OCI-LY7 (cell line): Measurements from ENCODE around the gene KRTAP9-2.

ENCODE experiments used
- CTCF ChIP-seq: fragments of 200-600 bp; sonication (generic); conservative IDR thresholded peaks from 2 replicates; pipeline ENCODE4 v1.5.1; 2014; ENCODE audit warnings: mild to moderate bottlenecking, antibody characterized with exemption, low read length, moderate library complexity, mixed read lengths
- EZH2phosphoT487 ChIP-seq: fragments of 200-600 bp; sonication (generic); IDR thresholded peaks from 2 replicates; pipeline ENCODE4 v1.6.1; 2018; ENCODE audit warnings: low read depth, borderline replicate concordance, mild to moderate bottlenecking, mixed run types, antibody characterized with exemption, low read length, moderate library complexity, mixed read lengths

GRCh38 chr17:41199421-41200078, 26.9 kb upstream of the KRTAP9-2 start:
- TF ChIP-seq CTCF (no peak), EZH2phosphoT487 (no peak)
